Activated naive CD4-positive, alpha-beta T cell treated with anti-CD3 and anti-CD28 coated beads, Interleukin-2, amount 10 ng/mL, durations not matched to agents 7 days and 5 days (primary cell): Measurements from ENCODE around the gene HMCN1.
"Not testable (repeated sequence)": the region's sequence is repeated elsewhere in the genome, so short reads cannot be mapped to it uniquely, and the experiment has no call there.

Experiments used
- CTCF ChIA-PET: fragments of 350-600 bp; sonication (Branson Sonifier 250); formaldehyde crosslinking; loops from one replicate; lab custom pipeline; 2021; ENCODE audit warnings: antibody characterized with exemption; lab: Charles Lee
- DNase-seq: peaks from one replicate; pipeline ENCODE4 v3.0.0-alpha.2; 2020
- H3K27ac Mint-ChIP-seq: one replicate; pipeline ENCODE4 v1.8.0; 2021; ENCODE audit warnings: mild to moderate bottlenecking, moderate library complexity, mixed read lengths
- H3K27me3 Mint-ChIP-seq: one replicate; pipeline ENCODE4 v1.8.0; 2021; ENCODE audit warnings: mild to moderate bottlenecking, mixed read lengths
- H3K36me3 Mint-ChIP-seq: one replicate; pipeline ENCODE4 v1.8.0; 2021; ENCODE audit warnings: mixed read lengths
- H3K4me1 Mint-ChIP-seq: one replicate; pipeline ENCODE4 v1.8.0; 2021; ENCODE audit warnings: mixed read lengths
- H3K4me3 Mint-ChIP-seq: one replicate; pipeline ENCODE4 v1.8.0; 2021; ENCODE audit warnings: mild to moderate bottlenecking, moderate library complexity, mixed read lengths
- H3K9me3 Mint-ChIP-seq: one replicate; pipeline ENCODE4 v1.8.0; 2021; ENCODE audit warnings: mixed read lengths

Gene HMCN1

GRCh38 chr1:186143481-186143880 lies 409.3 kb downstream of the HMCN1 start:
- Mint-ChIP-seq H3K27ac (no peak overlapping the region), H3K36me3 (no peaks in the 10 kb centered on the region), H3K4me3 (no peak overlapping the region), H3K4me1 (no peaks in the 10 kb centered on the region), H3K9me3 (no peaks in the 10 kb centered on the region), H3K27me3 (no peaks in the 10 kb centered on the region)
- no peak for DNase-seq
- CTCF ChIA-PET = interaction anchor here (0.9 to 1.1 kb wide), 2 partner anchors 12 to 20 kb away, joined by 3 to 4 read pairs; no protein-coding TSS in a partner anchor

- no peaks in the 10 kb centered on the region for H3K4me1 Mint-ChIP-seq
- CTCF ChIA-PET = no interaction called here
- no peaks in the 10 kb centered on the region for H3K9me3 Mint-ChIP-seq
- H3K4me3 Mint-ChIP-seq = no peak overlapping the region
- no peak overlapping the region for H3K27ac Mint-ChIP-seq
- DNase-seq = no peak
- no peaks in the 10 kb centered on the region for H3K27me3 Mint-ChIP-seq
- no peaks in the 10 kb centered on the region for H3K36me3 Mint-ChIP-seq
Observed at GRCh38 chr1:186144505-186144904, 410.3 kb downstream of the HMCN1 start.

GRCh38 chr1:186146974-186147373 lies 412.8 kb downstream of the HMCN1 start:
- Mint-ChIP-seq H3K4me1 (no peaks in the 10 kb centered on the region), H3K9me3 (no peaks in the 10 kb centered on the region), H3K36me3 (no peaks in the 10 kb centered on the region), H3K4me3 (no peak overlapping the region), H3K27me3 (no peaks in the 10 kb centered on the region), H3K27ac (no peak overlapping the region)
- CTCF ChIA-PET = interaction anchor here (1.4 kb wide), 1 partner anchor 9 kb away, joined by 6 read pairs; no protein-coding TSS in a partner anchor
- no peak for DNase-seq

GRCh38 chr1:186149591-186149990 lies 415.4 kb downstream of the HMCN1 start:
- H3K27ac Mint-ChIP-seq = no peak overlapping the region
- no peaks in the 10 kb centered on the region for H3K27me3 Mint-ChIP-seq
- H3K9me3 Mint-ChIP-seq = no peaks in the 10 kb centered on the region
- CTCF ChIA-PET = no interaction called here
- no peaks in the 10 kb centered on the region for H3K4me1 Mint-ChIP-seq
- no peak overlapping the region for H3K4me3 Mint-ChIP-seq
- DNase-seq = no peak
- H3K36me3 Mint-ChIP-seq = no peaks in the 10 kb centered on the region

GRCh38 chr1:186152227-186152619 lies 418.0 kb downstream of the HMCN1 start:
- CTCF ChIA-PET = no interaction called here
- Mint-ChIP-seq H3K27me3 (peaks cover 4% of the 10 kb centered on the region), H3K27ac (no peak overlapping the region), H3K9me3 (no peaks in the 10 kb centered on the region), H3K36me3 (no peaks in the 10 kb centered on the region), H3K4me1 (no peaks in the 10 kb centered on the region), H3K4me3 (no peak overlapping the region)
- no peak for DNase-seq

GRCh38 chr1:186152620-186153239 lies 418.5 kb downstream of the HMCN1 start:
- CTCF ChIA-PET = no interaction called here
- Mint-ChIP-seq H3K27ac (no peak overlapping the region), H3K36me3 (no peaks in the 10 kb centered on the region), H3K4me1 (no peaks in the 10 kb centered on the region), H3K27me3 (peaks cover 4% of the 10 kb centered on the region), H3K9me3 (no peaks in the 10 kb centered on the region), H3K4me3 (no peak overlapping the region)
- DNase-seq = no peak

- no peaks in the 10 kb centered on the region for H3K4me1 Mint-ChIP-seq
- H3K9me3 Mint-ChIP-seq = no peaks in the 10 kb centered on the region
- no peak for DNase-seq
- CTCF ChIA-PET = interaction anchor here (1.0 kb wide), 1 partner anchor 32 kb away, joined by 3 read pairs; no protein-coding TSS in a partner anchor
- no peaks in the 10 kb centered on the region for H3K36me3 Mint-ChIP-seq
- H3K27ac Mint-ChIP-seq = no peak overlapping the region
- H3K4me3 Mint-ChIP-seq = no peak overlapping the region
- peaks cover 4% of the 10 kb centered on the region for H3K27me3 Mint-ChIP-seq
Observed at GRCh38 chr1:186154651-186155050, 420.5 kb downstream of the HMCN1 start.

GRCh38 chr1:186155594-186155993 lies 421.4 kb downstream of the HMCN1 start:
- CTCF ChIA-PET = interaction anchor here (0.6 to 1.7 kb wide), 6 partner anchors 9 to 51 kb away, joined by 3 to 6 read pairs (median 3); no protein-coding TSS in a partner anchor
- DNase-seq = no peak
- Mint-ChIP-seq H3K4me3 (no peak overlapping the region), H3K4me1 (no peaks in the 10 kb centered on the region), H3K9me3 (no peaks in the 10 kb centered on the region), H3K27me3 (peaks cover 4% of the 10 kb centered on the region), H3K36me3 (no peaks in the 10 kb centered on the region), H3K27ac (no peak overlapping the region)

GRCh38 chr1:186162895-186163294 lies 428.7 kb downstream of the HMCN1 start:
- H3K4me3 Mint-ChIP-seq, H3K36me3 Mint-ChIP-seq, H3K27ac Mint-ChIP-seq, CTCF ChIA-PET, H3K27me3 Mint-ChIP-seq, DNase-seq, H3K9me3 Mint-ChIP-seq, H3K4me1 Mint-ChIP-seq: not testable (repeated sequence)

- H3K27ac Mint-ChIP-seq = no peak overlapping the region
- H3K9me3 Mint-ChIP-seq = no peaks in the 10 kb centered on the region
- peaks cover 4% of the 10 kb centered on the region for H3K27me3 Mint-ChIP-seq
- no peak for DNase-seq
- H3K4me3 Mint-ChIP-seq = no peak overlapping the region
- CTCF ChIA-PET = no interaction called here
- H3K36me3 Mint-ChIP-seq = no peaks in the 10 kb centered on the region
- no peaks in the 10 kb centered on the region for H3K4me1 Mint-ChIP-seq
Observed at GRCh38 chr1:186164773-186165172, 430.6 kb downstream of the HMCN1 start.

- H3K4me1 Mint-ChIP-seq = no peaks in the 10 kb centered on the region
- no peak overlapping the region for H3K27ac Mint-ChIP-seq
- no peak overlapping the region for H3K4me3 Mint-ChIP-seq
- peaks cover 4% of the 10 kb centered on the region for H3K27me3 Mint-ChIP-seq
- DNase-seq = no peak
- H3K36me3 Mint-ChIP-seq = no peaks in the 10 kb centered on the region
- CTCF ChIA-PET = no interaction called here
- H3K9me3 Mint-ChIP-seq = no peaks in the 10 kb centered on the region
Observed at GRCh38 chr1:186165303-186165702, 431.1 kb downstream of the HMCN1 start.

GRCh38 chr1:186167096-186167668 lies 433.0 kb downstream of the HMCN1 start:
- Mint-ChIP-seq H3K9me3 (no peaks in the 10 kb centered on the region), H3K4me3 (no peak overlapping the region)
- CTCF ChIA-PET = interaction anchor here (0.8 kb wide), 1 partner anchor 449 kb away, joined by 3 read pairs; no protein-coding TSS in a partner anchor

GRCh38 chr1:186175588-186175987 lies 441.4 kb downstream of the HMCN1 start:
- Mint-ChIP-seq H3K27ac (no peak overlapping the region), H3K9me3 (no peaks in the 10 kb centered on the region), H3K27me3 (peaks cover 8% of the 10 kb centered on the region), H3K4me3 (no peak overlapping the region), H3K36me3 (no peaks in the 10 kb centered on the region), H3K4me1 (no peaks in the 10 kb centered on the region)
- no peak for DNase-seq
- CTCF ChIA-PET = no interaction called here

More at GRCh38 chr1:186167096-186167668, 433.0 kb downstream of the HMCN1 start:
- Mint-ChIP-seq H3K36me3 (no peaks in the 10 kb centered on the region), H3K27me3 (peaks cover 4% of the 10 kb centered on the region), H3K27ac (no peak overlapping the region), H3K4me1 (no peaks in the 10 kb centered on the region)
- DNase-seq = no peak

- CTCF ChIA-PET = no interaction called here
- no peak overlapping the region for H3K4me3 Mint-ChIP-seq
- no peaks in the 10 kb centered on the region for H3K9me3 Mint-ChIP-seq
- H3K27ac Mint-ChIP-seq = no peak overlapping the region
- H3K27me3 Mint-ChIP-seq = peaks cover 8% of the 10 kb centered on the region
- H3K4me1 Mint-ChIP-seq = no peaks in the 10 kb centered on the region
- H3K36me3 Mint-ChIP-seq = no peaks in the 10 kb centered on the region
- DNase-seq = no peak
Observed at GRCh38 chr1:186178426-186179043, 444.3 kb downstream of the HMCN1 start.

GRCh38 chr1:186179231-186179630 lies 445.0 kb downstream of the HMCN1 start:
- no peak for DNase-seq
- H3K27ac Mint-ChIP-seq = no peak overlapping the region
- H3K4me1 Mint-ChIP-seq = peaks cover 6% of the 10 kb centered on the region
- H3K27me3 Mint-ChIP-seq = peaks cover 8% of the 10 kb centered on the region
- H3K4me3 Mint-ChIP-seq = no peak overlapping the region
- H3K36me3 Mint-ChIP-seq = no peaks in the 10 kb centered on the region
- CTCF ChIA-PET = no interaction called here
- no peaks in the 10 kb centered on the region for H3K9me3 Mint-ChIP-seq
